ENCODE measurements around the gene GOPC. TPM values are rescaled to one million over a fixed set of nuclear protein-coding genes. Genes with fewer than 3 reads are reported as not detected.

Gene GOPC
- total and polyA plus RNA-seq, 2 of the 13 experiments (the other 11 are each of a cell fraction or from before 2014, with no cell fraction given): 20.9 to 41.5 TPM

- no peak overlapping the region for H3K27ac ChIP-seq (ENCODE audit: extremely low read length, insufficient read depth, low read length)
- ATAC-seq: no peak
- TF ChIP-seq ZNF567 (CRISPR knock-in tag; IDR thresholded peaks at IDR 0.05; ENCODE audit: borderline replicate concordance): no peak
- no peak for TF ChIP-seq SNAPC2 (CRISPR knock-in tag; IDR thresholded peaks at IDR 0.05)
- TF ChIP-seq, protein P1, sequence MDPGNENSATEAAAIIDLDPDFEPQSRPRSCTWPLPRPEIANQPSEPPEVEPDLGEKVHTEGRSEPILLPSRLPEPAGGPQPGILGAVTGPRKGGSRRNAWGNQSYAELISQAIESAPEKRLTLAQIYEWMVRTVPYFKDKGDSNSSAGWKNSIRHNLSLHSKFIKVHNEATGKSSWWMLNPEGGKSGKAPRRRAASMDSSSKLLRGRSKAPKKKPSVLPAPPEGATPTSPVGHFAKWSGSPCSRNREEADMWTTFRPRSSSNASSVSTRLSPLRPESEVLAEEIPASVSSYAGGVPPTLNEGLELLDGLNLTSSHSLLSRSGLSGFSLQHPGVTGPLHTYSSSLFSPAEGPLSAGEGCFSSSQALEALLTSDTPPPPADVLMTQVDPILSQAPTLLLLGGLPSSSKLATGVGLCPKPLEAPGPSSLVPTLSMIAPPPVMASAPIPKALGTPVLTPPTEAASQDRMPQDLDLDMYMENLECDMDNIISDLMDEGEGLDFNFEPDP (CRISPR knock-in tag; conservative IDR thresholded peaks at IDR 0.05): no peak
- TF ChIP-seq ZSCAN20 (CRISPR knock-in tag; IDR thresholded peaks at IDR 0.05; ENCODE audit: borderline replicate concordance): no peak
- no peak for TF ChIP-seq NR2F6 (IDR thresholded peaks at IDR 0.05)
- TF ChIP-seq NR2F6 (CRISPR knock-in tag; IDR thresholded peaks at IDR 0.05): no peak
- TF ChIP-seq, protein P2, sequence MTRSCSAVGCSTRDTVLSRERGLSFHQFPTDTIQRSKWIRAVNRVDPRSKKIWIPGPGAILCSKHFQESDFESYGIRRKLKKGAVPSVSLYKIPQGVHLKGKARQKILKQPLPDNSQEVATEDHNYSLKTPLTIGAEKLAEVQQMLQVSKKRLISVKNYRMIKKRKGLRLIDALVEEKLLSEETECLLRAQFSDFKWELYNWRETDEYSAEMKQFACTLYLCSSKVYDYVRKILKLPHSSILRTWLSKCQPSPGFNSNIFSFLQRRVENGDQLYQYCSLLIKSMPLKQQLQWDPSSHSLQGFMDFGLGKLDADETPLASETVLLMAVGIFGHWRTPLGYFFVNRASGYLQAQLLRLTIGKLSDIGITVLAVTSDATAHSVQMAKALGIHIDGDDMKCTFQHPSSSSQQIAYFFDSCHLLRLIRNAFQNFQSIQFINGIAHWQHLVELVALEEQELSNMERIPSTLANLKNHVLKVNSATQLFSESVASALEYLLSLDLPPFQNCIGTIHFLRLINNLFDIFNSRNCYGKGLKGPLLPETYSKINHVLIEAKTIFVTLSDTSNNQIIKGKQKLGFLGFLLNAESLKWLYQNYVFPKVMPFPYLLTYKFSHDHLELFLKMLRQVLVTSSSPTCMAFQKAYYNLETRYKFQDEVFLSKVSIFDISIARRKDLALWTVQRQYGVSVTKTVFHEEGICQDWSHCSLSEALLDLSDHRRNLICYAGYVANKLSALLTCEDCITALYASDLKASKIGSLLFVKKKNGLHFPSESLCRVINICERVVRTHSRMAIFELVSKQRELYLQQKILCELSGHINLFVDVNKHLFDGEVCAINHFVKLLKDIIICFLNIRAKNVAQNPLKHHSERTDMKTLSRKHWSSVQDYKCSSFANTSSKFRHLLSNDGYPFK (CRISPR knock-in tag; IDR thresholded peaks at IDR 0.05; ENCODE audit: borderline replicate concordance): no peak
- no peak for TF ChIP-seq RARA (CRISPR knock-in tag; IDR thresholded peaks at IDR 0.05)
- TF ChIP-seq, protein P3, sequence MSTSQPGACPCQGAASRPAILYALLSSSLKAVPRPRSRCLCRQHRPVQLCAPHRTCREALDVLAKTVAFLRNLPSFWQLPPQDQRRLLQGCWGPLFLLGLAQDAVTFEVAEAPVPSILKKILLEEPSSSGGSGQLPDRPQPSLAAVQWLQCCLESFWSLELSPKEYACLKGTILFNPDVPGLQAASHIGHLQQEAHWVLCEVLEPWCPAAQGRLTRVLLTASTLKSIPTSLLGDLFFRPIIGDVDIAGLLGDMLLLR (CRISPR knock-in tag; IDR thresholded peaks at IDR 0.05): no peak
- no peak for TF ChIP-seq DZIP1 (CRISPR knock-in tag; IDR thresholded peaks at IDR 0.05)
- TF ChIP-seq, protein P4, sequence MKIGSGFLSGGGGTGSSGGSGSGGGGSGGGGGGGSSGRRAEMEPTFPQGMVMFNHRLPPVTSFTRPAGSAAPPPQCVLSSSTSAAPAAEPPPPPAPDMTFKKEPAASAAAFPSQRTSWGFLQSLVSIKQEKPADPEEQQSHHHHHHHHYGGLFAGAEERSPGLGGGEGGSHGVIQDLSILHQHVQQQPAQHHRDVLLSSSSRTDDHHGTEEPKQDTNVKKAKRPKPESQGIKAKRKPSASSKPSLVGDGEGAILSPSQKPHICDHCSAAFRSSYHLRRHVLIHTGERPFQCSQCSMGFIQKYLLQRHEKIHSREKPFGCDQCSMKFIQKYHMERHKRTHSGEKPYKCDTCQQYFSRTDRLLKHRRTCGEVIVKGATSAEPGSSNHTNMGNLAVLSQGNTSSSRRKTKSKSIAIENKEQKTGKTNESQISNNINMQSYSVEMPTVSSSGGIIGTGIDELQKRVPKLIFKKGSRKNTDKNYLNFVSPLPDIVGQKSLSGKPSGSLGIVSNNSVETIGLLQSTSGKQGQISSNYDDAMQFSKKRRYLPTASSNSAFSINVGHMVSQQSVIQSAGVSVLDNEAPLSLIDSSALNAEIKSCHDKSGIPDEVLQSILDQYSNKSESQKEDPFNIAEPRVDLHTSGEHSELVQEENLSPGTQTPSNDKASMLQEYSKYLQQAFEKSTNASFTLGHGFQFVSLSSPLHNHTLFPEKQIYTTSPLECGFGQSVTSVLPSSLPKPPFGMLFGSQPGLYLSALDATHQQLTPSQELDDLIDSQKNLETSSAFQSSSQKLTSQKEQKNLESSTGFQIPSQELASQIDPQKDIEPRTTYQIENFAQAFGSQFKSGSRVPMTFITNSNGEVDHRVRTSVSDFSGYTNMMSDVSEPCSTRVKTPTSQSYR (CRISPR knock-in tag; IDR thresholded peaks at IDR 0.05; ENCODE audit: borderline replicate concordance): no peak
- TF ChIP-seq THAP11 (CRISPR knock-in tag; IDR thresholded peaks at IDR 0.05): no peak
- no peak for TF ChIP-seq MATR3 (CRISPR knock-in tag; IDR thresholded peaks at IDR 0.05)
- no peak for TF ChIP-seq ZNF121 (CRISPR knock-in tag; IDR thresholded peaks at IDR 0.05)
- TF ChIP-seq ONECUT2 (CRISPR knock-in tag; IDR thresholded peaks at IDR 0.05): no peak
- H3K9me3 ChIP-seq (ENCODE audit: low read length): no peaks in the 10 kb centered on the region
- BruUV-seq (replicated peaks): no TSS peak
- H2AFZ ChIP-seq (ENCODE audit: low read length): no peak overlapping the region
- no peak for FAIRE-seq
- ChIA-PET POLR2A (interaction anchor here (1.7 kb wide), 1 partner anchor 67 kb away, joined by 8 read pairs; the partner anchor contains the start of gene DCBLD1), CTCF (ENCODE audit: low intra/inter-chr PET ratio, low total read pairs) (no interaction called here)
- H3K4me3 ChIP-seq (replicated peaks in 1 of 3; ENCODE audit: insufficient read depth in 1 of 3, low read depth in 2 of 3, low read length in 3 of 3): no peak overlapping the region
- no peaks in the 10 kb centered on the region for H3K79me2 ChIP-seq (ENCODE audit: insufficient read depth, low read length)
- 98% methylated on average over 4 of the region's 4 CpGs for WGBS (ENCODE audit: low lambda C conversion rate)
- peaks cover 27% of the 10 kb centered on the region for H3K4me1 ChIP-seq (ENCODE audit: insufficient read depth, low read length)
- no peak overlapping the region for H3K4me2 ChIP-seq (ENCODE audit: low read depth, low read length)
- no peak for DNase-seq (ENCODE audit: low spot score)
- no peaks in the 10 kb centered on the region for H4K20me1 ChIP-seq (ENCODE audit: insufficient read depth, low read length)
- peaks cover 18 to 32% of the 10 kb centered on the region in 2 experiments for H3K36me3 ChIP-seq (replicated peaks in 1 of 2; ENCODE audit: control insufficient read depth in 1 of 2, insufficient read depth in 2 of 2, low read length in 2 of 2)
- H3K9ac ChIP-seq (ENCODE audit: insufficient read depth, low read depth, low read length): no peak overlapping the region
- no peaks in the 10 kb centered on the region for H3K27me3 ChIP-seq (ENCODE audit: control insufficient read depth in 1 of 2, insufficient read depth in 2 of 2, low read length in 2 of 2)
- intact Hi-C loops (cut with micrococcal nuclease; ENCODE audit: unreplicated experiment) (no loop called here), in situ Hi-C loops (cut with HindIII; ENCODE audit: extremely low pct_ligation_motif_present, low pct_unique_long_range_greater_than_20kb) (loop anchor here (5.0 kb wide), 1 partner anchor 67 kb away; the partner anchor contains the start of gene DCBLD1)
Measured at GRCh38 chr6:117549611-117550010, 52.7 kb downstream of the GOPC start.
